Esophagus (tissue), 2 donors: Measurements from ENCODE around the gene C10orf67. TPM values are rescaled to one million over a fixed set of nuclear protein-coding genes. Genes with fewer than 3 reads are reported as not detected.

Experiments used
- H3K27ac ChIP-seq, 2 donors: one replicate each; pipeline ENCODE4 v1.5.1; 2013; ENCODE audit warnings: low read depth in 2 of 2, mild to moderate bottlenecking in 2 of 2, inconsistent platforms in 1 of 2, low read length in 1 of 2, moderate library complexity in 1 of 2
- H3K27me3 ChIP-seq, 2 donors: one replicate each; pipeline ENCODE4 v1.6.1; 2013; ENCODE audit warnings: low read length in 2 of 2, control low read depth in 1 of 2, mild to moderate bottlenecking in 1 of 2; ENCODE audit not compliant: insufficient read depth in 2 of 2, control insufficient read depth in 1 of 2
- H3K36me3 ChIP-seq, 2 donors: one replicate each; pipeline ENCODE4 v1.6.1; 2013; ENCODE audit warnings: low read length in 1 of 2; ENCODE audit not compliant: control insufficient read depth in 2 of 2, insufficient read depth in 2 of 2
- H3K4me1 ChIP-seq, 2 donors: one replicate each; pipeline ENCODE4 v1.6.1; 2013; ENCODE audit warnings: low read length in 1 of 2; ENCODE audit not compliant: control insufficient read depth in 2 of 2, insufficient read depth in 2 of 2
- H3K4me3 ChIP-seq, 2 donors: one replicate each; pipeline ENCODE4 v1.5.1; 2013; ENCODE audit warnings: low read length in 2 of 2, mild to moderate bottlenecking in 2 of 2, low read depth in 1 of 2, moderate library complexity in 1 of 2
- H3K9me3 ChIP-seq, 2 donors: one replicate each; pipeline ENCODE4 v1.6.1; 2013; ENCODE audit warnings: mild to moderate bottlenecking in 2 of 2, low read depth in 1 of 2, low read length in 1 of 2, moderate library complexity in 1 of 2; ENCODE audit not compliant: control insufficient read depth in 2 of 2, insufficient read depth in 1 of 2
- WGBS, 2 donors: extraction: QIAGEN DNeasy Blood & Tissue Kit; methylation state at CpG; one replicate each; pipeline ENCODE4 v1.1.7; 2013; 5-methylcytosine and 5-hydroxymethylcytosine counted together
- polyA plus RNA-seq, 2 donors: library from polyadenylated mRNA; stranded (reverse); fragments of 200-250 nt; gene quantifications; one replicate each; pipeline ENCODE4 v1.2.3, GENCODE V29; 2013
- donor health status: healthy with polysubstance abuse.
- donor health status: Bipolar disorder and iron deficiency.

The C10orf67 gene
- polyA plus RNA-seq, 2 donors, result 0.04 to 0.08 TPM

DNA sequence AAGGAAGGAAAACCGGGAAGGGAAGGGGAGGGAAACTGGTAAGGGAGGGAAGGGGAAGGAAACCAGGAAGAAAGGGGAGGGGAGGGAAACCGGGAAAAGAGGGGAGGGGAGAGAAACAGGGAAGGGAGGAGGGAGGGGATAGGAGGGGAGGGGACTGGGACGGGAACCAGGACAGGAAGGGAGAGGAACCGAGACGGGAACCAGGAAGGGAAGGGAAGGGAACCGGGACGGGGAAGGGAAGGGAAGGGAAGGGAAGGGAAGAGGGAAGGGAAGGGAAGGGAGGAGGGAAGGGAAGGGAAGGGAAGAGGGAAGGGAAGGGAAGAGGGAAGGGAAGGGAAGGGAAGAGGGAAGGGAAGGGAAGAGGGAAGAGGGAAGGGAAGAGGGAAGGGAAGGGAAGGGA, 13.6 kb downstream of the C10orf67 start:
- Histone ChIP-seq H3K4me3 (no peak overlapping the region), H3K9me3 (no peaks in the 10 kb centered on the region), H3K36me3 (no peaks in the 10 kb centered on the region), H3K27me3 (no peaks in the 10 kb centered on the region), H3K27ac (no peak overlapping the region), H3K4me1 (no peaks in the 10 kb centered on the region)
- 85 to 86% methylated on average over 5 to 7 of the region's 7 CpGs for WGBS, 2 donors

- WGBS, 2 donors, result 81 to 85% methylated on average over 5 of the region's 5 CpGs
- Histone ChIP-seq H3K4me3 (no peak overlapping the region), H3K9me3 (no peaks in the 10 kb centered on the region), H3K27ac (no peak overlapping the region), H3K36me3 (no peaks in the 10 kb centered on the region), H3K4me1 (no peaks in the 10 kb centered on the region), H3K27me3 (no peaks in the 10 kb centered on the region)
Observed at GRCh38 chr10:23326544-23327307, 17.9 kb downstream of the C10orf67 start.

- Histone ChIP-seq H3K4me3 (no peak overlapping the region), H3K27me3 (no peaks in the 10 kb centered on the region), H3K36me3 (no peaks in the 10 kb centered on the region), H3K4me1 (no peaks in the 10 kb centered on the region), H3K9me3 (no peaks in the 10 kb centered on the region), H3K27ac (no peak overlapping the region)
- WGBS, 2 donors, result 94 to 100% methylated on average over 1 of the region's 1 CpG
Observed at GRCh38 chr10:23325132-23325531, 19.5 kb downstream of the C10orf67 start.

- Histone ChIP-seq H3K36me3 (no peaks in the 10 kb centered on the region), H3K27me3 (no peaks in the 10 kb centered on the region), H3K4me3 (no peak overlapping the region), H3K4me1 (no peaks in the 10 kb centered on the region), H3K9me3 (no peaks in the 10 kb centered on the region), H3K27ac (no peak overlapping the region)
- WGBS, 2 donors, result 88 to 98% methylated on average over 1 of the region's 1 CpG
Observed at GRCh38 chr10:23324351-23324750, 20.2 kb downstream of the C10orf67 start.

DNA sequence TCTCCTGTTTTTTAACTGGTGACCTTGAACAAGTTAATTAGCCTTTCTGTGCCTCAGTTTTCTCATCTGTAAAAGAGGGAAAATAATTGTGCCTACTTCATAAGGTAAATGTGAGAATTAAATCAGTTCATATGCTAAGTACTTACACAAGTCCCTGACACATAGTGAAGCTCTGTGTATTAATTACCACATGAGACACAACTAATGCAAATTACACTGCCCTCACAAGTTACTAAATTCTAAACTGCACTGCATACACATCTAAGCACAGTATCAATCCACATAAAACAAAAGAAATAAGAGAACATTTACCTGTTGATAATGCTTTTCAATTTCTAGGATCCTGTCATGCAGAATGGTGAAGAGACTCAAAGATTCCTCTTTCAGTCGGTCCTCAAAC, 22.5 kb downstream of the C10orf67 start:
- Histone ChIP-seq H3K9me3 (peaks cover 0 to 2% of the 10 kb centered on the region in 2 donors), H3K4me1 (no peaks in the 10 kb centered on the region), H3K27ac (no peak overlapping the region), H3K36me3 (no peaks in the 10 kb centered on the region), H3K27me3 (no peaks in the 10 kb centered on the region), H3K4me3 (no peak overlapping the region)
- WGBS, 2 donors, result 69 to 78% methylated on average over 1 of the region's 1 CpG

DNA sequence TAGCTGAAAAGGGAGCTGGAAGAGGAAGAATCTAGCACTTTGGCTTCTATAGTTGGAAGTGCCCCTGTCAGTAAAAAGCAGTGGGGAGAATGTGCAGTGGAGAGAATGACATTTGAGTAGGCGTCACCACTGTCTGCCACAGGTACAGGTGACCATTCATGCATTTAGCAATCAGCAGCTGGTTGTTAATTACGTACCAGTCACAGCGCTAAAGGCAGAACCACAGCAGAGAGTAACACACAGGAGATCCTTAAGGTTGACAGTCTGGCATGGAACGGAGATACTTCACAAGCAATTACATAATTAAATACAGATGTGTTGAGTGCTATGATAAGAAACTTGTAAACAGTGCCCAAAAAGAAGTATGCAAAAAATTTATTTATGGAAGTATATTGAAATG, 24.8 kb downstream of the C10orf67 start:
- Histone ChIP-seq H3K27me3 (no peaks in the 10 kb centered on the region), H3K27ac (no peak overlapping the region), H3K4me3 (no peak overlapping the region), H3K4me1 (no peaks in the 10 kb centered on the region), H3K9me3 (peaks cover 0 to 9% of the 10 kb centered on the region in 2 donors), H3K36me3 (no peaks in the 10 kb centered on the region)
- WGBS, 2 donors, result 83 to 84% methylated on average over 4 of the region's 4 CpGs

DNA sequence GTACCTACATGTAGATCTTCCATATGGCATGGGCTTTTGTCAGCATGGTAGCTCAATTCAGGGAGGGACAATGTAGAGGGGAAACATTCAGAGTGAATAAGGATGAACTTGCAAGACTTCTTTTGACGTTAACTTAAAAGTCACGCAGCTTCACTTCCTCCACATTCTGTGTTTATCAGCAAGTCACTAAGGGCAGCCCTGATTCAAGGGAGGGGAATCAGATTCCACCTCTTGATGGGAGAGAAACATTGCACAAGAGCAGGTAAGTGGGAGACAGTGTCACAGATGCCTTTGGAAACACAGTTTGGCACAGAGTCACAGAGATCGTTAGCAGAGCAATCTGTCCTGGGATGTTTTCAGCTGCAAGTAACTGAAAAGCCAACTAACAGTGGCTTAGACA, 26.2 kb downstream of the C10orf67 start:
- Histone ChIP-seq H3K36me3 (no peaks in the 10 kb centered on the region), H3K27ac (no peak overlapping the region), H3K27me3 (no peaks in the 10 kb centered on the region), H3K4me1 (no peaks in the 10 kb centered on the region), H3K9me3 (peaks cover 0 to 9% of the 10 kb centered on the region in 2 donors), H3K4me3 (no peak overlapping the region)
- 75 to 77% methylated on average over 3 of the region's 3 CpGs for WGBS, 2 donors

GRCh38 chr10:23317416-23317815, 27.2 kb downstream of the C10orf67 start:
- Histone ChIP-seq H3K27me3 (no peaks in the 10 kb centered on the region), H3K36me3 (no peaks in the 10 kb centered on the region), H3K27ac (no peak overlapping the region), H3K4me3 (no peak overlapping the region), H3K9me3 (peaks cover 0 to 9% of the 10 kb centered on the region in 2 donors), H3K4me1 (no peaks in the 10 kb centered on the region)
- 62 to 70% methylated on average over 3 of the region's 3 CpGs for WGBS, 2 donors

GRCh38 chr10:23316406-23316805, 28.2 kb downstream of the C10orf67 start:
- Histone ChIP-seq H3K27ac (no peak overlapping the region), H3K4me1 (no peaks in the 10 kb centered on the region), H3K27me3 (no peaks in the 10 kb centered on the region), H3K4me3 (no peak overlapping the region), H3K9me3 (peaks cover 0 to 9% of the 10 kb centered on the region in 2 donors), H3K36me3 (no peaks in the 10 kb centered on the region)
- 88 to 90% methylated on average over 6 of the region's 6 CpGs for WGBS, 2 donors

DNA sequence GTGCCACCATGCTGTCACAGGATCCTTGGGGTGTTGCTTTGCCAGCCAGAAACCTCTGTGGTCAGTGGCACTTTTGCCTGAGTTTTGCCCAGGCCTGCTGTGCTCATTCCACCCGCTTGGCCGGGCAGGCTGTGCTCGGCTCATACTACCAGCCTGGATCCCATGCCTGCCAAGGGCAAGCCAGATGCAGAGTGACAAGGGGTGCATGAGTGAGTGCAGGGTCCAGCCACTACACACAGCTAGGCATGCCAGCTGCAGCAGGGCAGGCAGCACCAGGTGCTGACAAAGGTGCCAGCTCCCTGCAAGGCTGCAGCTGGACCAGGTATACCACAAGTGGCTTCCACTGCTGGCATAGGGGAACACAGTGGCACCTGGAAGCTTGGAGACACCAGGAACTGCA, 28.6 kb downstream of the C10orf67 start:
- no peaks in the 10 kb centered on the region for H3K27me3 ChIP-seq
- H3K36me3 ChIP-seq, result no peaks in the 10 kb centered on the region
- WGBS, 2 donors, result 90 to 97% methylated on average over 3 of the region's 3 CpGs
- H3K4me3 ChIP-seq, result no peak overlapping the region
- H3K27ac ChIP-seq, result no peak overlapping the region
- no peaks in the 10 kb centered on the region for H3K4me1 ChIP-seq
- H3K9me3 ChIP-seq, result peaks cover 0 to 9% of the 10 kb centered on the region in 2 donors
